HG02588 (cell line): ENCODE measurements around the gene MARCHF9.
A peak's percentile ranks its signal among the peaks of the same experiment; 100 is the strongest.

ENCODE experiments used
- ATAC-seq: cut with Tn5 transposase; IDR thresholded peaks from one replicate; pipeline ENCODE4 v1.9.1; 2021; ENCODE audit warnings: mild to moderate bottlenecking, moderate library complexity; ENCODE audit not compliant: unreplicated experiment

The MARCHF9 gene

GRCh38 chr12:57751788-57752667 is 2.9 kb upstream of the MARCHF9 start, which contains the start of gene CDK4:
CDK4 (minus strand) TSS chr12:57752310; CDS start chr12:57751717, 593 bp downstream.
- peak; percentile 68 for ATAC-seq

- ATAC-seq: no peak
Observed at GRCh38 chr12:57752668-57753000, 2.3 kb upstream of the MARCHF9 start.

GRCh38 chr12:57753756-57754337 is 1.1 kb upstream of the MARCHF9 start:
- no peak for ATAC-seq

- no peak for ATAC-seq
Observed at GRCh38 chr12:57755194-57755453, 221 bp downstream of the MARCHF9 start.

- ATAC-seq: no peak
Observed at GRCh38 chr12:57755454-57756372, 810 bp downstream of the MARCHF9 start.

- peak; percentile 19 for ATAC-seq
Observed at GRCh38 chr12:57756406-57757341, 1.8 kb downstream of the MARCHF9 start.

- ATAC-seq: no peak
Observed at GRCh38 chr12:57757771-57758170, 2.9 kb downstream of the MARCHF9 start.

GRCh38 chr12:57758552-57759359 is 3.9 kb downstream of the MARCHF9 start:
- no peak for ATAC-seq

- ATAC-seq: no peak
Observed at GRCh38 chr12:57759360-57759980, 4.6 kb downstream of the MARCHF9 start.

- no peak for ATAC-seq
Observed at GRCh38 chr12:57760347-57760982, 5.6 kb downstream of the MARCHF9 start.

GRCh38 chr12:57761391-57761998 is 6.6 kb downstream of the MARCHF9 start:
- no peak for ATAC-seq

GRCh38 chr12:57762463-57762862 is 7.6 kb downstream of the MARCHF9 start:
- no peak for ATAC-seq

GRCh38 chr12:57763881-57764661 is 9.2 kb downstream of the MARCHF9 start:
- no peak for ATAC-seq

GRCh38 chr12:57764662-57765002 is 9.7 kb downstream of the MARCHF9 start:
- ATAC-seq: no peak

GRCh38 chr12:57765003-57765697 is 10.2 kb downstream of the MARCHF9 start:
- ATAC-seq: peak; percentile 64

GRCh38 chr12:57765698-57766463 is 11.0 kb downstream of the MARCHF9 start:
- no peak for ATAC-seq
